Measurements from ENCODE around the gene SLIT1.
A peak's percentile ranks its signal among the peaks of the same experiment; 100 is the strongest.
"Not testable (repeated sequence)": the region's sequence is repeated elsewhere in the genome, so short reads cannot be mapped to it uniquely, and the experiment has no call there.

The SLIT1 gene

DNA sequence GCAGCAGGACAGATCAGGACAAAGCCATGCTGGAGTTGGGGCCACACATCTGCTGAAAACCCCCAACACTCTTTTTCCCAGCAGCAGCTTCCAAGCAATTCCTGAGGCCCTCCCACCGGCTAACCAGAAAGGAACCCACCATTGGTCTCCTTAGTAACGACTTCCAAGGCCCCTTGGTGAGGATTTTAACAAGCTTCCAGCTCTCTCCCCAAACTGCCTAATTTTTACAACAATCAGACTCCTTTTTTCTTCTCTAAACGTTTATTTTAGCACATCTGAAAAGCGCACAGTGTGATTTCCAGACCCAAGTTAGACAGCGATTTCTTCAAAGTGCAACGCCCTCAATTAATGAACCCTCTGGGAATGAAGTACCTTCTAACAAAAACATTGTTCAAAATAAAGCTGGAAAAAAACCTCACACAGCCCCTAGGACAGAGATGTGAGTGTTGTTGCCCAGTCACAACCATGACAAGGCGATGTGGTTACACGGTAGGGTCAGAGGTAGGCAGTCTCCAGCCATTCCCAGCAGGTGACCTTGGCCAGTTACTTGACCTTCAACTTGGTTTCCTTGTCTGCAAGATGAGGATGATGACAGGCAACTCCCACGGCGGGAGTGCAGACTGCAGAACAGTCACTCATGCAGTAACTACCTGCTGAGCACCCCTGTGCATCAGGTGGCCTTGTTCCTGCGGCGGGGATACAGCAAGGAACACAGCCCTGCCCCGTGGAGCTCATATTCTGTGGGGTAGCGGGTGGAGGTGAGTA, 82.3 kb downstream of the SLIT1 start:
- no peak for DNase-seq

DNA sequence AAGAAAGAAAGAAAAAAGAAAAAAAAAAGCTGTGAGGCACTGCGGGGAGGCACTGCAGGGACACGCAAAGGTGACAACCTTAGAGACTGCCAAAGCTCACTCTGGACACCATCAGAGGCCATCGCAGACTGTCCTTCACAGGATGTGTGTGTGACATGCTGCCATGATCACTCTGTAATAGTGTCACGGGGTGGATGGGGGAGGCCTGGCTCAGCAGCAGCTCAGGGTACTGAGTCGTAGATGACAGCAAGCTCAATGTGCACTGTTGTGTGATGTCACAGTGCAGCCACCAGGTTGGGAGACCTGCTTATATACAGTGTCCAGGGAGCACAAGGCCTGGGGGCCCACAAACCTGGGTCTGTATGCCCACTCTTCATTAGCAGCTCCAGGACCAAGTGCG, 83.3 kb downstream of the SLIT1 start:
- DNase-seq, result no peak

DNA sequence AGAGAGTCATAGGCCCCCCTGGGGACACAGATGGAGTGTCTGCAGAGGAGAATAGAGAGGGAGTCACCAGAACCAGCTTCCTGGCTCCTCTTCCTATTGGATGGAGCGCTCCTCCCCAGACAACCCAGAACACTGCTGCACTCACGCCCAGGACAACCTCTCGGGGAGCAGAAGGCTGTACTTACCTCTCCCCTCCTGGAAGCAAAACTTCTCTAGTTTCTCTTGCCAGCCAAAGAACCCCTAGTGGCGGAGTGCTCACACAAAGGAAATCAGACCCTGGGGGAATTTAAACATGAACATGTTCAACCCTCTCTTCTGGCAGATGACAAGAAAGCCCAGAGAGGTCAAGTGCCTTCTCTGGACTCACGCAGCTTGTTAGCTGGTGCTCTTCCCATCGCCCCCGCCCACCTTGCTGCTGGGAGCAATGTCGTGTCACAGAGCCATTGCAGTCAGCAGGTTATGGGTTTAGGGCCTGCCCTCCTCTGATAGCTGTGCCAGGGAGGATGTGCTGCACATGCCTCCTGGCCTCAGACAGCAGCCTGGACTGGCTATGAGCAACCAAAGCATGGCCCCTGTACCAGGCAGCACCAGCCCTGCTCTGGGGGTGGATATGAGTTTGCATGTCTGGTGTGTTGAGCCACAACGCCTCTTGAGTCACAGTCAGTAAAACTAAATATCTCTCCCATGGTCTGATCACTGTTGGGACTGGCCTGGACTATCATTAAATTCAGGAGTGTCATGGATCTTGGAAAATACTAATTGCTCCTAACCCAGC, 84.4 kb downstream of the SLIT1 start:
- no peak for DNase-seq

DNA sequence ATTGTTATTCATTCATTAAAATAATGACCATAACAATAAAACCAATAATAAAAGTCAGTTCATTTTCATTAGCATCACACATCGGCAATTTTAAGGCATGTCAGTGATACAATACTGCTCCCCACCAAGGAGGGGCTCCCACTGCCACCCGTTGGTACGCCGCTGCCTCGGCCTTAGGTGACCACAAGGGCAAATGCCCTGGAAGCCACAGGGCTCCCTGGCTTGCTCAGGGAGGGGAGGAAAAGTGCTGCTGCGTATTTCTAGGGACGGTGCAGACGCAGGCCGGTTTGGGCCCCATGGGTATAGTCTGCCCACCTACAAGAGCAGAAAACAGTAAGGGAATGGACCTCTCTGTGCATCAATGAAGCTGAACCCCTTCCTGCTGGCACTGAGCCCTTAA, 85.1 kb downstream of the SLIT1 start:
- no peak for DNase-seq

DNA sequence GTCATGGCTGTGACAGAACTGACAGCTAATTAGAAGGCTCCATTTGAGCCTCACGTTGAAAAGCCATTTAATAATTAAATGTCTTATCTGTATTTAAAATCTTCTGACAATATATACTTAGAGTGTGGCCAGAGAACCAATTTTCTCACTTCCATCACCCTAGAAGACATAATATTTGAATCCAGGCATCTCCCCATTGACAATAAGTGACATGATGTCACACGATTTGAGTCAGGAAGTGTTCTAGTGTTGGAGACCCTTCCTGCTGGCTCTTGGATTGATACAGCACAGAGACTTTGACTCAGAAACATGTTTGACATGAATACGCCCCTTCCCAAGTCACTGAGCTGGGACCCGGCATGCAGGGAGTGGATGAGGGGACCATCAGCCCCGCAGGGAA, 85.9 kb downstream of the SLIT1 start:
- DNase-seq, result no peak

DNA sequence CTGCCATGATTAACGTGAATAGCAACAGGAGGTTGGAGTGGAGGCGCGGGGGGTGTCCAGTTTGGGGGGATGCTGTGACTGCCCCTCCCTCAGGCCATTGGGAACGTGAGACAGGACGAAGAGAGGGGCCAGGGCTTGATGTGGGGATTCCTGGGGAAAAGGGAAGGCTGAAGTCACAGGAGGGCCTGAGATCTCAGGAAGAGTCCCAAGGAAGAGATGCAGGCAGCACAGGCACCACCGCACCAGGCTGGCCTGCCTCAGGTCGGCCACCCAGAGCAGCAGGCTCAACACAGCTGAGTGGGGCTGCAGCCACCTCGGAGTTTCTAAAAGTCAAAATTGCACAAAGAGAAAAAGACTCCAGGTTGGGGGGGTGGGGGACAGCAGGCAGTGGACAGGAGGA, 86.7 kb downstream of the SLIT1 start:
- no peak for DNase-seq

- DNase-seq, result no peak
Measured at GRCh38 chr10:97097084-97097433, 88.7 kb downstream of the SLIT1 start.

DNA sequence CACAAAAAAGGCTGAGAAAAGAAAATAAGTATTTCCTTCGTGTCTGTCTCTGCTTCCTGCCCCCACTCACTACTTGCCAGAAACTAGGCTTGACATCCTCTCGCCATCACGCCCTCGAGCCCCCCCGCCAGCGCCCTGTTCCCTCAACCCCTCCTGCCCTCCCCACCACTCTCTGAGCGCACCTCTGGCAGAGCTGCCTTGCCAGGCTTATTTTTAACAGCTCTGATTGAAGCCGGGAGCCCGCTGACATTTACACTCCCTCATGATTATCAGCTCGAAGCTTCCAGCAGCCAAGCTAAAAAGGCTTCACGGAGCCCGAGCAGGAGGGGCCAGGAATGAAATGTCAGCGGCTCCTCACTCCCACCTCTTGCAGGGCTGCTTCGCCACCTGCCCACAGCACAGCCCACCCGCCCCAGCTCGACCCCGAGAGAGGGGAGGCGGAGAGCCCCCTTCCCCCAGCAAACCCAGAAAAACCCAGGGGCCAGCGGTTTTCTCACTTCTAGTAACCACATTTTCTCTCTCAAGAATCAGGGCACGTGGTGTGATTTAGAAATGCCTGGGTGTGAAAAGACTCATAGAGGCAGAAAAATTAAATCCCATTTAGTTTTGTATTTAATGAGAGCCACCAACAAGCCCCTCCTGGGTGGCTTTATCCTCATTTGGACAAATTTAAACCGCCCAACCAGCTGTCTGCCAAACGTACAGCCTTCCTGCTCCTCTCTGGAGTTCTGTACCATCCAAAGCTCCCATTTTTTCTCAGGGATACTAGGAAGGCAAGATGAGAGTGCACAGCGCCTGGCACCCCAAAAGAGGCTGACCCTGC, 89.3 kb downstream of the SLIT1 start:
- DNase-seq, result peak; percentile 38

DNA sequence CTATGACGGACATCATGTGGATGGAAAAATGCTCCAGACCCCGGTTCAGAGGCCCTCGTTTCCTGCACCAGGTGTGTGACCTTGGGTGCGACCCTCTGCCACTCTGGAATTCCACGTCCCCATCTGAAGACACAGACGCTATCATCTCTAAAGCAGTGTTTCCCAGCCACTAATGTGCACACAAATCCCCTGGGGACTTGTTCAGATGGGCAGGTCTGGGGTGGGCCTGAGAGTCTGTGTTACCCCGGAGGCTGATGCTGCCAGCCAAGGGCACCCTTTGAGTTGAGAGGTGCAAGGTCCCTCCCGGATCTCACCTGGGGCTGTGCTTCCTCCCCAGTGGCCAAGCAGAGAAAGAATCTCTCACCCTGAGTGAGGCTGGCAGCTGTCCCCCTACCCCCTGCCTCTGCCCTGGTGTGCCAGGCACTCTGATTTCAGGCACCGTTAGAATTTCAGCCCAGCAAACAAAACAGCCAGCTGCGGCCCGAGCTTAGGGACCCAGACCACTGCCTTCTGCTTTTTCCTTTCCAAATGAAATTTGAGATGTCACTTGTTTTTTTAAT, 90.0 kb downstream of the SLIT1 start:
- DNase-seq, result no peak

GRCh38 chr10:97090644-97091043, 95.1 kb downstream of the SLIT1 start:
- no peak for DNase-seq

DNA sequence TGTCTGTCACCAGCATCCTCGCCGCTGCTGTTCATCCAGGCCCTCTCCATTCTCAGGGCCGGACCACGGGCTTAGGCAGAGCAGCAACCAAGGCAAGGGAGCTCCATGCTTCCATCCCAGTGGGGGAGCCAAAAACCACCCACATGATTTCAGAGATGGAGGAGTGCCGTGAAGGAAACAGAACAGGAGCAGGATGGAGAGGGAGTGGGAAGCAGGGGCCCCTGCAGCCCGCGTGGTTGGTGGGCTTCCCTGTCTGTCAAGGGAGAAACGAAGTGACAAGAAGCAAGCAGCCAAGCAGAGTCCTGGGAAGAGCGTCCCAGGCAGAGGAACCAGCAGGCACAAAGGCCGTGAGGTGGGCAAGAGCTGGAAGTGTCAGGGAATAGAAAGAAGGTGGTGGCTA, 95.7 kb downstream of the SLIT1 start:
- DNase-seq, result no peak

DNA sequence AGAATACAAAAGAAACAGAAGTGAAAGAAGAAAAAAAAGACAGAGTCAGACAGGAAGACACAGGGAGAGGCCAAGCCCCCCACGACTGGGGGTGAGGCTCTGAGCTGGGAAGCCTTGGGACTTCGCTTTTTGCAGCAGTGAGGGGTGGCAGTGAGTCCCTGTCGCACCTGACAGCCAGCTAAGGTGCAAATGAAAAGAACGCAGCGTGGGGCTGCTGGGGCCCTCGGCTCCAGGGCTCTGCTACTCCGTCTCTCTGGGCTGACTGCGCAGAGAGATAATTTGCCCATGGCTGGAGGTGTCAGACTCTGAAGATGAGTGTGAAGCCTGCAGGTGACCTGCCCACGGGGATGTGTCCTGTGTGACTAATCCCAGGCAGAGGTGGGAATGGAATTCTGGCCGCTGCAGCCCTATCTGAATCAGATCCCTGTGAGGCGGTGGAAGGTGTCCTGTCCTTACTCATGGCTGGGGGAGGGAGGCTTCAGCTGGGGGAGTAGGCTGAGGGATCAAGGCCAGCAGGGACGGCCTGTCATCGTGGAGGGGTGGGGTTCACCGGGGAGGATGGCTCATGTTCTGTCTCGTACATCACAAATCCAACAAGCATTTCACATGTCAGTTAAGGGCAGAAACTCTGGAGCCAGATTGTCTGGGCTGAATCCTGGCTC, 96.4 kb downstream of the SLIT1 start:
- DNase-seq, result no peak

DNA sequence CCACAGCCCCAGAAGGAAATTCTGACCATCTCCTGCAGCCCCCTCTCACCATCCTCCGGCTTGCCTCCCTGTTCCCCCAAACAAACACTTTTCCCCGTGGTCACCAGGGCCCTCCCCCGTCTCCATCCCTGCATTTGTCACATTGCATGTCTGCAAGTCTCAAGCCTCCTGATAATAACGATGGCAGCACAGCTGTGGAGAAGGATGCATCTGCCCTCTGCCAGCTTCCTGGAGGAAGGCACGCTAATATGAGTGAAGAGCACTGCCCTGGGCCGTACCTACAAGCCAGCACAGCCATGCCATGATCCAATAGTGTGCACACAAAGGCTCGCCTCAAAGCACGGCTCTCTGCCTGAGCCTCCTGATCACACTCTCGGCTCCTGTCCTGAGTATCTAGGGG, 98.5 kb downstream of the SLIT1 start:
- DNase-seq, result no peak

DNA sequence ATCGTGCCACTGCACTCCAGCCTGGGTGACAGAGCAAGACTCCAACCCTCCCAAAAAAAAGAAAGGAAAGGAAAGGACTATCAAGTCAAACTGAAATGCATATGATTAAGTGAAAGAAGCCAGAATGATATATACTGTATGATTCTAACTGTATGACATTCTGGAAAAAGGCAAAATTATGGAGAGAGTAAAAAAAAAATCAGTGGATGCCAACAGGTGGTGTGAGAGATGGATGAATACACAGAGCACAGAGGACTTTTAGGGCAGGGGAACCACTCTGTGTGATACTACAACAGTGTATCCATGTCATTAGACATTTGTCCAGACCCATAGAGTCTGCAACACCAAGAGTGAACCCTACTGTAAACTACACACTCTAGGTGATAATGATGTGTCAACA, 99.2 kb downstream of the SLIT1 start:
- no peak for DNase-seq

GRCh38 chr10:97083228-97083829, 102.4 kb downstream of the SLIT1 start:
- DNase-seq, result no peak

DNA sequence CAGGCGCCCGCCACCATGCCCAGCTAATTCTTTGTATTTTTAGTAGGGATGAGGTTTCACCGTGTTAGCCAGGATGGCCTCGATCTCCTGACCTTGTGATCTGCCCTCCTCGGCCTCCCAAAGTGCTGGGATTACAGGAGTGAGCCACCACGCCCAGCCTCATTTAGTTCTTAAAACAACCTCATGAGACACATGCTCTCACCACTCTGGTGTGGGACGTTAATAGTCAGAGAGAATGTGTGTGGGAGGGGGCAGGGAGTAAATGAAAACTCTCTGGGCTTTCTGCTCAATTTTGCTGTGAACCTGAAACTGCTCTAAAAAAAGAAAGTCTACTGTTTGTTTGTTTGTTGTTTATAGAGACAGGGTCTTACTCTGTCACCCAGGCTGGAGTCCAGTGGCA, 103.2 kb downstream of the SLIT1 start:
- DNase-seq, result not testable (repeated sequence)

- DNase-seq, result peak; percentile 49
Measured at GRCh38 chr10:97081621-97082235, 104.0 kb downstream of the SLIT1 start.

- no peak for DNase-seq
Measured at GRCh38 chr10:97080051-97080776, 105.5 kb downstream of the SLIT1 start.

DNA sequence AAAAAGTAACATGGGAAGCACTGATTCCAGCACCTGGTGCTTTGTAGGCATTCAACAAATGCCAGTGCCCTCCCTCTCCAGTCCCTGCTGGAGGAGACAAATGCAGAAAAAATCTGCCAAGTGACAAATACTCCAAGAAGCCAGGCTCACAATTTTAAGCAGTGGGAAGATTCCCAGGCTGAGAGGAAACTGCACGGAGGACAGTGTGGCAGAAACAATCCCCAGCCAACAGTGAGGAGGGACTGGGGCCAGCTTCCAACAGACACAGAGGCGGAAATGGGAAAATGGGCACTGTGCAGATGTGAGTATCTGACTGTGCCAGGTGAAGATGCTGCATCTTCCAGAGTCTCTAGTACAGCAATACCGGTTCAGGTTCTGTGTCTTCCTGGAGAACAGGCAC, 106.3 kb downstream of the SLIT1 start:
- DNase-seq, result no peak

GRCh38 chr10:97078938-97079445, 106.8 kb downstream of the SLIT1 start:
- no peak for DNase-seq
